HCT116 (cell line): ENCODE data around the gene LMO7.

Experiments used
- EZH2phosphoT487 ChIP-seq: fragments of 200-600 bp; IDR thresholded peaks from 2 replicates; pipeline ENCODE4 v1.6.1; 2018; ENCODE audit warnings: antibody characterized with exemption, borderline replicate concordance
- JUND ChIP-seq: IDR thresholded peaks from 2 replicates; pipeline ENCODE4 v1.6.1; 2012
- POLR2A ChIP-seq: IDR thresholded peaks from 2 replicates; pipeline ENCODE4 v1.7.0; 2011; ENCODE audit warnings: borderline replicate concordance; ENCODE audit not compliant: insufficient read depth, insufficient read length; ENCODE audit errors: extremely low read depth
- POLR2AphosphoS5 ChIP-seq: IDR thresholded peaks from 2 replicates; pipeline ENCODE4 v1.6.1; 2011; ENCODE audit warnings: mild to moderate bottlenecking, low read depth, low read length, moderate library complexity
- ZFX ChIP-seq: fragments of 450-650 bp; IDR thresholded peaks from 2 replicates; pipeline ENCODE4 v1.6.1; 2017
- TF ChIP-seq, protein P1 (sequence below), 3 experiments: fragments of 200-600 bp in 1 of 3; sonication (generic) in 1 of 3; IDR thresholded peaks in 2 of 3; conservative IDR thresholded peaks in 1 of 3; 2 replicates each; pipeline ENCODE4 v1.5.1; 2012 to 2017; ENCODE audit warnings: low read depth in 2 of 3, low read length in 2 of 3, antibody characterized with exemption in 1 of 3, borderline replicate concordance in 1 of 3, control low read depth in 1 of 3, mild to moderate bottlenecking in 1 of 3, mixed read lengths in 1 of 3, mixed run types in 1 of 3, moderate library complexity in 1 of 3; ENCODE audit not compliant: insufficient read depth in 1 of 3

DNA sequence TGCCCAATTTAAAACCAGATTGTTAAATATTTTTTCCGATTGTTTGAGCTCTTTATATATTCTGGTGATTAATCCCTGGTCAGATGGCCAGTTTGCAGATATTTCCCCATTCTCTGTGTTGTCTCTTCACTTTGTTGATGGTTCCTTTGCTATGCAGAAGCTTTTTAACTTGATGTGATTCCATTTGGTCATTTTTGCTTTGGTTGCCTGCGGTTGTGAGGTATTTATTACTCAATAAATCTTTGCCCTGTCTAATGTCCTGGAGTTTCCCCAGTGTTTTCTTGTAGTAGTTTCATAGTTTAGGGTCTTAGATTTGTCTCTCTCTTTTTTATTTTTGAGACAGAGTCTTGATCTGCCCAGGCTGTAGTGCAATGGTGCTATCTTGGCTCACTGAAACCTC lies 23.8 kb upstream of the LMO7 start:
- TF ChIP-seq JUND, result no peak
- TF ChIP-seq, protein P1, sequence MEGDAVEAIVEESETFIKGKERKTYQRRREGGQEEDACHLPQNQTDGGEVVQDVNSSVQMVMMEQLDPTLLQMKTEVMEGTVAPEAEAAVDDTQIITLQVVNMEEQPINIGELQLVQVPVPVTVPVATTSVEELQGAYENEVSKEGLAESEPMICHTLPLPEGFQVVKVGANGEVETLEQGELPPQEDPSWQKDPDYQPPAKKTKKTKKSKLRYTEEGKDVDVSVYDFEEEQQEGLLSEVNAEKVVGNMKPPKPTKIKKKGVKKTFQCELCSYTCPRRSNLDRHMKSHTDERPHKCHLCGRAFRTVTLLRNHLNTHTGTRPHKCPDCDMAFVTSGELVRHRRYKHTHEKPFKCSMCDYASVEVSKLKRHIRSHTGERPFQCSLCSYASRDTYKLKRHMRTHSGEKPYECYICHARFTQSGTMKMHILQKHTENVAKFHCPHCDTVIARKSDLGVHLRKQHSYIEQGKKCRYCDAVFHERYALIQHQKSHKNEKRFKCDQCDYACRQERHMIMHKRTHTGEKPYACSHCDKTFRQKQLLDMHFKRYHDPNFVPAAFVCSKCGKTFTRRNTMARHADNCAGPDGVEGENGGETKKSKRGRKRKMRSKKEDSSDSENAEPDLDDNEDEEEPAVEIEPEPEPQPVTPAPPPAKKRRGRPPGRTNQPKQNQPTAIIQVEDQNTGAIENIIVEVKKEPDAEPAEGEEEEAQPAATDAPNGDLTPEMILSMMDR (IDR thresholded peaks at IDR 0.05 in 2 of 3, conservative IDR thresholded peaks at IDR 0.05 in 1 of 3; ENCODE audit: borderline replicate concordance in 1 of 3, insufficient read depth in 1 of 3, low read depth in 2 of 3, low read length in 2 of 3), result no peak
- TF ChIP-seq EZH2phosphoT487, result no peak
- no peak for TF ChIP-seq ZFX
- no peak for TF ChIP-seq POLR2AphosphoS5
- TF ChIP-seq POLR2A, result no peak
